Mucosa of descending colon (tissue), 3 donors: ENCODE data around the gene IL5. TPM values are rescaled to one million over a fixed set of nuclear protein-coding genes. Genes with fewer than 3 reads are reported as not detected.
"Not testable (repeated sequence)": the region's sequence is repeated elsewhere in the genome, so short reads cannot be mapped to it uniquely, and the experiment has no call there.

Source experiments
- ATAC-seq: fragments of 200-7000 bp; cut with Tn5 transposase; one replicate; pipeline ENCODE4 v1.9.1; 2020; ENCODE audit warnings: mild to moderate bottlenecking, moderate library complexity
- DNase-seq, 3 donors: peaks; one replicate each; pipeline ENCODE4 v3.0.0-alpha.2; 2020
- H3K36me3 ChIP-seq: fragments of 200-600 bp; one replicate; pipeline ENCODE4 v1.8.0; 2021; ENCODE audit warnings: low read depth, mild to moderate bottlenecking
- H3K4me1 ChIP-seq: fragments of 200-600 bp; one replicate; pipeline ENCODE4 v1.8.0; 2021; ENCODE audit warnings: low read depth, mild to moderate bottlenecking
- H3K4me3 ChIP-seq: fragments of 200-600 bp; one replicate; pipeline ENCODE4 v1.8.0; 2021; ENCODE audit warnings: mild to moderate bottlenecking
- H3K9me3 ChIP-seq: fragments of 200-600 bp; one replicate; pipeline ENCODE4 v1.8.0; 2021; ENCODE audit warnings: mild to moderate bottlenecking
- CTCF ChIP-seq: fragments of 200-600 bp; IDR thresholded peaks from one replicate; pipeline ENCODE4 v1.8.0; 2022; ENCODE audit warnings: antibody characterized with exemption, mild to moderate bottlenecking
- intact Hi-C, 2 donors: fragments of 100-400 bp; cut with DNase I in 1 of 2; cut with micrococcal nuclease in 1 of 2; formaldehyde crosslinking; loops; one replicate each; pipeline versions ENCODE4 v1.11.0 to v1.11.1; 2022; cut with DNase I, micrococcal nuclease
- total RNA-seq, 3 donors: library from RNA; stranded (reverse); fragmentation: NEBNext Ultra II Directional in 2 of 3; extraction: Animal tissue kit (Norgen Biotek cat#: 25700) in 2 of 3; gene quantifications; one replicate each; pipeline versions ENCODE4 v1.2.1 to v1.2.4, GENCODE V29; 2021 to 2023
- donor health status: DM: no; HTN: no; CAD: no; lungs with moderate emphysema.
- donor health status: DM: no; HTN: no; CAD: no.
- donor health status: DM: no; HTN: yes; CAD: no.

IL5 gene
- total RNA-seq, 3 donors from 2014 or later: not detected

GRCh38 chr5:132556763-132557477, 13.6 kb upstream of the IL5 start, which contains the start of gene RAD50:
RAD50 (plus strand) TSS chr5:132556977; CDS start chr5:132557325, 348 bp downstream.
- no peaks in the 10 kb centered on the region for H3K9me3 ChIP-seq
- intact Hi-C loops: no loop called here
- H3K36me3 ChIP-seq: no peaks in the 10 kb centered on the region
- peak within 1 kb of the TSS; percentile 43 for H3K4me3 ChIP-seq
- DNase-seq: peak; percentile 96 to 97 (median 96)
- H3K4me1 ChIP-seq: peaks cover 8% of the 10 kb centered on the region
- no peak for TF ChIP-seq CTCF
- ATAC-seq: peak; percentile 98

DNA sequence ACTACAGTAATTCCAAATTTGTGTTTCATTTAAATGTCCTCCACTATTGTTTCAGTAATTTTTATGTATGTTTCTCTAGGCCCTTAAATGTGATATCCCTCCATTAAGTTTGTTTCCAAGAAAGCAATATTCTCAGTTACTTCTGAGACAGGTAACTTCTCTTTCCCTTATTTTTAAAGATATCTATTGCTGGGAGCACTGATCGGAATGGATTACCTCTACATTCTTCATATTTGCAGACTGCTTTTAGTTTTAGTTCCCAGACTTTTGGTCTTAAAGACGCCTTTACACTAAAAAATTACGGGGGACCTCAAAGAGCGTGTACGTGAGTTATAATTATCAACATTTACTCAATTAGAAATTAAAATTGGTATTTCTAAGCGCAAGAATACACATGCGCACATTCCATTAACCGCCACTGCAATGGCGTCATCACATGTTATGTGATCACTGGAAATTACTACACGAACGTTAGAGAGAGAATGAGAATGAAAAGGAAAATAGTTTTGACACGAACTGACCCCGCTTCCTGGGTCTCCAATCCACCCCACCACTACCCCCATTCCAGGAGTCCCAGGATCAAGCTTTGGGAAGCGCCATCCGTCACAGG, 12.9 kb upstream of the IL5 start:
- Histone ChIP-seq H3K4me1 (peaks cover 8% of the 10 kb centered on the region), H3K4me3 (peak overlapping the region; percentile 43), H3K9me3 (no peaks in the 10 kb centered on the region), H3K36me3 (no peaks in the 10 kb centered on the region)
- ATAC-seq (peak; percentile 2), DNase-seq (no peak)
- intact Hi-C loops: no loop called here
- TF ChIP-seq CTCF: no peak

DNA sequence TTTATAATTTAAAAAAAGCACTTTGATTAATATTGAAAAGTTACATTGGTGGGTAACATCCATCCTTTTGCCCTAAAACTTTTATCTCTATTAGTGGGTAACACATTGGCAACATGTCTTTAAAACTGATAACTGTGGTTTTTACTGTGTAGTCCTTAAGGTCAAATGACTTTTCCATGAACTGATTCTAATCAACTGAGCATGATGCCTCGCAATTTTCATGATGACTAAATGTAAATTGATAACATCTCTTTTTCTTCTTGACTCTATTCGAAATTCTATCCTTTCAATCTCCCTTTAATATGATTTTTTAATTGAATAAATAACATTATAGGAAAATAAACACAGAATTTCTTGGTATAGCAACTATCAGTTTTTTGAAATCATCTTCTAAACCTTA, 6.3 kb upstream of the IL5 start:
- intact Hi-C loops: no loop called here
- no peak for ATAC-seq
- H3K4me3 ChIP-seq: no peak overlapping the region
- DNase-seq: no peak
- H3K36me3 ChIP-seq: no peaks in the 10 kb centered on the region
- TF ChIP-seq CTCF: no peak
- H3K4me1 ChIP-seq: no peaks in the 10 kb centered on the region
- no peaks in the 10 kb centered on the region for H3K9me3 ChIP-seq

- H3K9me3 ChIP-seq, H3K4me1 ChIP-seq, H3K4me3 ChIP-seq, intact Hi-C loops, H3K36me3 ChIP-seq, ATAC-seq, DNase-seq: not testable (repeated sequence)
These were observed 5.5 kb upstream of the IL5 start for GRCh38 chr5:132548834-132549233.

DNA sequence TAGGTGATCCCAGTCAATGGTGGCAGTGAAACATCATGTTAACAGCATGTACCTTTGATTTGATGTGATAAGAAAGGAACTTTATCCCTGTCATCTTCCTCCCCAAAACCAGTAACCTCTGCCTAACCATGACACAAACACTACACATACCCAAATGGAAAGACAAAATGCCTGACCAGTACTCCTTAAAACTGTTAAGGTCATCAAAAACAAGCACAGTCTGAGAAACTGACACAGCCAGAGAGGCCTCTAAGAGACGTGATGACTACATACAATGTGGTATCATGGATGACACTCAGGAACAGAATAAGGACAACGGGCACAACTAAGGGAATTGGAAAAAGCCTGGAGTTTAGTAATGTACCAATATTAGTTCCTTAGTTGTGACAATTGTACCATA, 3.9 kb upstream of the IL5 start:
- Histone ChIP-seq H3K36me3 (no peaks in the 10 kb centered on the region), H3K9me3 (no peaks in the 10 kb centered on the region), H3K4me1 (no peaks in the 10 kb centered on the region), H3K4me3 (no peak overlapping the region)
- no peak for TF ChIP-seq CTCF
- ATAC-seq (no peak), DNase-seq (no peak)
- intact Hi-C loops: no loop called here

DNA sequence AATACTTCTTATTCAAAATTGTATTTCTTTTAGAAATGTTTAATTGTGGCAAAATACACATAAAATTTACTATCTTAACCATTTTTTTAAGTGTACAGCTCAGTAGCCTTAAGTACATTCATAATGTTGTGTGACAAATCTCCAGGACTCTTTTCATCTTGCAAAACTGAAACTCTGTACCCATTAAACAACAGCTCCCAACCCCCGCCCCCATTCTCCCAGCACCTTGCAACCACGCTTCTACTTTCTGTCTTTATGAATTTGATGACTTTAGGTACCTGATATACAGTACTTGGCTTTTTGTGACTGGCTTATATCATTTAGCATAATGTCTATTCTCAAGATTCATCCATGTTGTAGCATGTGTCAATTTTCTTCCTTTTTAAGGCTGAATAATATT, 2.8 kb upstream of the IL5 start:
- H3K4me3 ChIP-seq: no peak overlapping the region
- H3K9me3 ChIP-seq: no peaks in the 10 kb centered on the region
- DNase-seq: no peak
- H3K4me1 ChIP-seq: no peaks in the 10 kb centered on the region
- no peak for ATAC-seq
- no peaks in the 10 kb centered on the region for H3K36me3 ChIP-seq
- TF ChIP-seq CTCF: no peak
- intact Hi-C loops: no loop called here
